Uterus (tissue), 2 donors: ENCODE data around the gene CLDN14.
"Not testable (repeated sequence)": the region's sequence is repeated elsewhere in the genome, so short reads cannot be mapped to it uniquely, and the experiment has no call there.

ENCODE experiments used
- CTCF ChIP-seq, 4 experiments: fragments of 200-600 bp in 2 of 4; fragments of 450-650 bp in 2 of 4; sonication (generic) in 2 of 4; IDR thresholded peaks; one replicate each; pipeline ENCODE4 v1.5.1; 2016 to 2019; ENCODE audit warnings: antibody characterized with exemption in 4 of 4, mild to moderate bottlenecking in 2 of 4, moderate library complexity in 1 of 4
- POLR2A ChIP-seq, 2 donors: fragments of 450-650 bp; IDR thresholded peaks; one replicate each; pipeline ENCODE4 v1.6.1; 2016; ENCODE audit warnings: antibody characterized with exemption in 2 of 2, mild to moderate bottlenecking in 1 of 2, moderate library complexity in 1 of 2

GRCh38 chr21:36476541-36476940 lies 3.4 kb downstream of the CLDN14 start:
- TF ChIP-seq CTCF, POLR2A (IDR thresholded peaks at IDR 0.05): not testable (repeated sequence)
